Tibial artery (tissue), 4 donors: ENCODE data around the gene RALGAPA2.

Source experiments
- DNase-seq, 2 donors: peaks; one replicate each; pipeline ENCODE4 v3.0.0-alpha.2; 2019
- H3K27ac ChIP-seq, 2 donors: fragments of 200-600 bp; sonication (generic) in 1 of 2; 1 replicate in 1 of 2; 2 replicates in 1 of 2; pipeline ENCODE4 v1.5.1; 2018 to 2019; ENCODE audit warnings: mild to moderate bottlenecking in 1 of 2
- H3K27me3 ChIP-seq, 2 donors: fragments of 200-600 bp; sonication (generic) in 1 of 2; one replicate each; pipeline versions ENCODE4 v1.5.1 to v1.6.0; 2016 to 2019
- H3K36me3 ChIP-seq, 3 donors: fragments of 200-600 bp; sonication (generic) in 2 of 3; one replicate each; pipeline ENCODE4 v1.5.1; 2016 to 2019; ENCODE audit warnings: mild to moderate bottlenecking in 2 of 3
- H3K4me1 ChIP-seq, 4 donors: fragments of 200-600 bp; sonication (generic) in 2 of 4; 1 replicate in 3 of 4; 2 replicates in 1 of 4; pipeline ENCODE4 v1.5.1; 2016 to 2019
- H3K4me3 ChIP-seq, 2 donors: fragments of 200-600 bp; sonication (generic) in 1 of 2; 1 replicate in 1 of 2; 2 replicates in 1 of 2; pipeline ENCODE4 v1.5.1; 2018 to 2019; ENCODE audit warnings: mild to moderate bottlenecking in 2 of 2
- H3K9me3 ChIP-seq, 3 donors: fragments of 200-600 bp; sonication (generic) in 1 of 3; one replicate each; pipeline ENCODE4 v1.5.1; 2016 to 2019
- CTCF ChIP-seq, 2 experiments: fragments of 200-600 bp in 1 of 2; fragments of 450-650 bp in 1 of 2; IDR thresholded peaks; one replicate each; pipeline ENCODE4 v1.5.1; 2017 to 2019; ENCODE audit warnings: antibody characterized with exemption in 2 of 2, mild to moderate bottlenecking in 1 of 2, moderate library complexity in 1 of 2
- intact Hi-C: fragments of 100-400 bp; cut with DNase I; formaldehyde crosslinking; loops from one replicate; pipeline ENCODE4 v1.15.0; 2023; ENCODE audit warnings: low total_unique reads

Gene RALGAPA2

GRCh38 chr20:20370094-20370575 is 342.3 kb downstream of the RALGAPA2 start:
- peaks cover 0 to 34% (median 26%) of the 10 kb centered on the region in 4 donors for H3K4me1 ChIP-seq
- no peaks in the 10 kb centered on the region for H3K36me3 ChIP-seq
- TF ChIP-seq CTCF (IDR thresholded peaks at IDR 0.05): no peak
- DNase-seq: no peak
- H3K4me3 ChIP-seq: no peak overlapping the region
- intact Hi-C loops: no loop called here
- peaks cover 0 to 95% of the 10 kb centered on the region in 2 donors for H3K27me3 ChIP-seq
- H3K27ac ChIP-seq: no peak overlapping the region
- no peaks in the 10 kb centered on the region for H3K9me3 ChIP-seq

GRCh38 chr20:20369250-20370093 is 343.0 kb downstream of the RALGAPA2 start:
- intact Hi-C loops: no loop called here
- TF ChIP-seq CTCF (IDR thresholded peaks at IDR 0.05): no peak

GRCh38 chr20:20368418-20369249 is 343.8 kb downstream of the RALGAPA2 start:
- no peak for TF ChIP-seq CTCF (IDR thresholded peaks at IDR 0.05)
- intact Hi-C loops: no loop called here
- no peaks in the 10 kb centered on the region for H3K9me3 ChIP-seq
- peaks cover 0 to 48% (median 28%) of the 10 kb centered on the region in 4 donors for H3K4me1 ChIP-seq
- H3K27ac ChIP-seq: no peak overlapping the region
- no peak for DNase-seq
- no peaks in the 10 kb centered on the region for H3K36me3 ChIP-seq
- H3K4me3 ChIP-seq: peak overlapping the region; percentile 26 to 45
- H3K27me3 ChIP-seq: peaks cover 0 to 98% of the 10 kb centered on the region in 2 donors

More at GRCh38 chr20:20369250-20370093, 343.0 kb downstream of the RALGAPA2 start:
- Histone ChIP-seq H3K36me3 (no peaks in the 10 kb centered on the region), H3K27ac (no peak overlapping the region), H3K4me1 (peaks cover 0 to 40% (median 26%) of the 10 kb centered on the region in 4 donors), H3K9me3 (no peaks in the 10 kb centered on the region), H3K4me3 (peak overlapping the region in 1 of 2 donors; percentile 45), H3K27me3 (peaks cover 0 to 98% of the 10 kb centered on the region in 2 donors)
- DNase-seq: no peak

- DNase-seq: no peak
- Histone ChIP-seq H3K4me1 (peaks cover 0 to 52% (median 28%) of the 10 kb centered on the region in 4 donors), H3K4me3 (peak within 1 kb of the TSS; percentile 26 to 45), H3K9me3 (no peaks in the 10 kb centered on the region), H3K27me3 (peaks cover 0 to 98% of the 10 kb centered on the region in 2 donors), H3K36me3 (no peaks in the 10 kb centered on the region), H3K27ac (no peak within 1 kb of the TSS)
- intact Hi-C loops: no loop called here
- no peak for TF ChIP-seq CTCF (IDR thresholded peaks at IDR 0.05)
These were observed 344.6 kb downstream of the RALGAPA2 start, which contains the start of gene INSM1 for GRCh38 chr20:20367575-20368417. INSM1 (plus strand) TSS chr20:20368104; CDS start chr20:20368268, 164 bp downstream.
